Breast epithelium (tissue), 4 donors: ENCODE data around the gene COPE. TPM values are rescaled to one million over a fixed set of nuclear protein-coding genes. Genes with fewer than 3 reads are reported as not detected.

Experiments used
- DNase-seq, 2 donors: peaks; one replicate each; pipeline ENCODE4 v3.0.0-alpha.2; 2019; ENCODE audit warnings: low spot score in 2 of 2
- H3K27ac ChIP-seq, 2 donors: fragments of 200-600 bp; sonication (generic) in 1 of 2; one replicate each; pipeline ENCODE4 v1.5.1; 2016 to 2019; ENCODE audit warnings: mild to moderate bottlenecking in 1 of 2
- H3K27me3 ChIP-seq, 2 donors: fragments of 200-600 bp; sonication (generic) in 1 of 2; one replicate each; pipeline versions ENCODE4 v1.5.1 to v1.6.0; 2017 to 2019; ENCODE audit warnings: control low read depth in 1 of 2, mild to moderate bottlenecking in 1 of 2
- H3K36me3 ChIP-seq: fragments of 200-600 bp; one replicate; pipeline ENCODE4 v1.5.1; 2019
- H3K4me1 ChIP-seq, 2 donors: fragments of 200-600 bp; sonication (generic); one replicate each; pipeline ENCODE4 v1.5.1; 2016 to 2019; ENCODE audit warnings: control low read depth in 1 of 2
- H3K4me3 ChIP-seq, 3 donors: fragments of 200-600 bp; sonication (generic); 1 replicate in 2 of 3; 2 replicates in 1 of 3; pipeline ENCODE4 v1.5.1; 2016 to 2019; ENCODE audit warnings: mild to moderate bottlenecking in 3 of 3, moderate library complexity in 2 of 3
- H3K9me3 ChIP-seq, 2 donors: fragments of 200-600 bp; sonication (generic) in 1 of 2; one replicate each; pipeline ENCODE4 v1.5.1; 2016 to 2019; ENCODE audit warnings: control low read depth in 1 of 2
- CTCF ChIP-seq, 3 donors: fragments of 450-650 bp; IDR thresholded peaks; one replicate each; pipeline ENCODE4 v1.5.1; 2016 to 2017; ENCODE audit warnings: antibody characterized with exemption in 3 of 3, mild to moderate bottlenecking in 3 of 3, moderate library complexity in 3 of 3
- POLR2A ChIP-seq: fragments of 450-650 bp; IDR thresholded peaks from one replicate; pipeline ENCODE4 v1.6.1; 2016; ENCODE audit warnings: antibody characterized with exemption, mild to moderate bottlenecking, moderate library complexity
- POLR2AphosphoS5 ChIP-seq, 3 donors: sonication (generic); formaldehyde crosslinking; IDR thresholded peaks; one replicate each; pipeline ENCODE4 v1.6.1; 2017; ENCODE audit warnings: antibody characterized with exemption in 3 of 3
- intact Hi-C: fragments of 100-400 bp; cut with DNase I; formaldehyde crosslinking; loops from one replicate; pipeline ENCODE4 v1.15.1; 2023; ENCODE audit warnings: low total_unique reads
- total RNA-seq, 3 donors: library from RNA; depleted of rRNA; stranded (reverse); fragments of >200 nt; gene quantifications; one replicate each; pipeline ENCODE4 v1.1.0, GENCODE V29; 2016

Gene COPE
- total RNA-seq, 3 donors from 2014 or later, result 144 to 204 (median 190) TPM

- Histone ChIP-seq H3K27ac (no peak overlapping the region), H3K27me3 (no peaks in the 10 kb centered on the region), H3K9me3 (no peaks in the 10 kb centered on the region), H3K36me3 (peaks cover 14% of the 10 kb centered on the region), H3K4me1 (no peaks in the 10 kb centered on the region), H3K4me3 (no peak overlapping the region)
- TF ChIP-seq CTCF (IDR thresholded peaks at IDR 0.05), result no peak
- TF ChIP-seq POLR2AphosphoS5 (IDR thresholded peaks at IDR 0.05), result no peak
- no peak for TF ChIP-seq POLR2A
- DNase-seq, result no peak
- intact Hi-C loops, result loop anchor here (10.0 kb wide), 1 partner anchor 272 kb away; no protein-coding TSS in a partner anchor
Measured at GRCh38 chr19:18866800-18867123, 52.4 kb downstream of the COPE start.

GRCh38 chr19:18865973-18866799 lies 53.0 kb downstream of the COPE start:
- Histone ChIP-seq H3K27me3 (no peaks in the 10 kb centered on the region), H3K36me3 (peaks cover 14% of the 10 kb centered on the region), H3K4me3 (no peak overlapping the region), H3K27ac (peak overlapping the region in 1 of 2 donors; percentile 7), H3K9me3 (no peaks in the 10 kb centered on the region), H3K4me1 (no peaks in the 10 kb centered on the region)
- no peak for DNase-seq
- TF ChIP-seq CTCF (IDR thresholded peaks at IDR 0.05), result peak; percentile 60 to 90 (median 78)
- TF ChIP-seq POLR2AphosphoS5 (IDR thresholded peaks at IDR 0.05), result peak in 1 of 3 donors; percentile 13
- no peak for TF ChIP-seq POLR2A
- intact Hi-C loops, result loop anchor here (10.0 kb wide), 1 partner anchor 271 kb away; no protein-coding TSS in a partner anchor

- Histone ChIP-seq H3K36me3 (peaks cover 21% of the 10 kb centered on the region), H3K27ac (peak overlapping the region in 1 of 2 donors; percentile 7), H3K9me3 (no peaks in the 10 kb centered on the region), H3K4me3 (no peak overlapping the region), H3K4me1 (no peaks in the 10 kb centered on the region), H3K27me3 (no peaks in the 10 kb centered on the region)
- intact Hi-C loops, result loop anchor here (10.0 kb wide), 1 partner anchor 271 kb away; no protein-coding TSS in a partner anchor
- DNase-seq, result no peak
- TF ChIP-seq POLR2A (no peak), CTCF (IDR thresholded peaks at IDR 0.05) (no peak), POLR2AphosphoS5 (IDR thresholded peaks at IDR 0.05) (no peak)
Measured at GRCh38 chr19:18865106-18865972, 53.8 kb downstream of the COPE start.

GRCh38 chr19:18863843-18864362 lies 55.3 kb downstream of the COPE start:
- H3K9me3 ChIP-seq, result no peaks in the 10 kb centered on the region
- TF ChIP-seq POLR2A, result no peak
- no peak for TF ChIP-seq POLR2AphosphoS5 (IDR thresholded peaks at IDR 0.05)
- TF ChIP-seq CTCF (IDR thresholded peaks at IDR 0.05), result no peak
- peaks cover 23% of the 10 kb centered on the region for H3K36me3 ChIP-seq
- no peak for DNase-seq
- H3K4me3 ChIP-seq, result no peak overlapping the region
- no peak overlapping the region for H3K27ac ChIP-seq
- no peaks in the 10 kb centered on the region for H3K4me1 ChIP-seq
- no peaks in the 10 kb centered on the region for H3K27me3 ChIP-seq
- intact Hi-C loops, result loop anchor here (10.0 kb wide), 1 partner anchor 269 kb away; no protein-coding TSS in a partner anchor
